SU-DHL-6 (cell line): ENCODE measurements around the gene TROAP.
"Not testable (repeated sequence)": the region's sequence is repeated elsewhere in the genome, so short reads cannot be mapped to it uniquely, and the experiment has no call there.

Experiments used
- EZH2phosphoT487 ChIP-seq: fragments of 200-600 bp; sonication (generic), shearing (Covaris generic); conservative IDR thresholded peaks from 2 replicates; pipeline ENCODE4 v1.6.1; 2018; ENCODE audit warnings: mild to moderate bottlenecking, antibody characterized with exemption, low read length, moderate library complexity, mixed read lengths
- TF ChIP-seq, protein P1 (sequence below): fragments of 200-600 bp; sonication (generic); IDR thresholded peaks from one replicate; pipeline ENCODE4 v1.5.1; 2017; ENCODE audit warnings: antibody characterized with exemption, mild to moderate bottlenecking, low read length, moderate library complexity; ENCODE audit not compliant: insufficient read depth, poor library complexity, severe bottlenecking

DNA sequence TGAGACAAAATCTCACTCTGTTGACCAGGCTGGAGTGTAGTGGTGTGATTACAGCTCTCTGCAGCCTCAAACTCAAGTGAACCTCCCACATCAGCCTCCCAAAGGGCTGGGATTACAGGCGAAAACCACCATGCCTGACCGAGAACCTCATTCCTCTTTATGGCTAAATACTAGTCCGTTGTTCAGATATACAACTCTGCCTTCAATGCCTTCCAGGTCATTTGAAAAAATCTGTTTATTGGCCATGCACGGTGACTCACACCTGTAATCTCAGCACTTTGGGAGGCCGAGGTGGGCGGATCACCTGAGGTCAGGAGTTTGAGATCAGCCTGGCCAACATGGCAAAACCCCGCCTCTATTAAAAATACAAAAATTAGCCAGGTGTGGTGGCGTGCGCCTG lies 57.1 kb downstream of the TROAP start:
- TF ChIP-seq, protein P1, sequence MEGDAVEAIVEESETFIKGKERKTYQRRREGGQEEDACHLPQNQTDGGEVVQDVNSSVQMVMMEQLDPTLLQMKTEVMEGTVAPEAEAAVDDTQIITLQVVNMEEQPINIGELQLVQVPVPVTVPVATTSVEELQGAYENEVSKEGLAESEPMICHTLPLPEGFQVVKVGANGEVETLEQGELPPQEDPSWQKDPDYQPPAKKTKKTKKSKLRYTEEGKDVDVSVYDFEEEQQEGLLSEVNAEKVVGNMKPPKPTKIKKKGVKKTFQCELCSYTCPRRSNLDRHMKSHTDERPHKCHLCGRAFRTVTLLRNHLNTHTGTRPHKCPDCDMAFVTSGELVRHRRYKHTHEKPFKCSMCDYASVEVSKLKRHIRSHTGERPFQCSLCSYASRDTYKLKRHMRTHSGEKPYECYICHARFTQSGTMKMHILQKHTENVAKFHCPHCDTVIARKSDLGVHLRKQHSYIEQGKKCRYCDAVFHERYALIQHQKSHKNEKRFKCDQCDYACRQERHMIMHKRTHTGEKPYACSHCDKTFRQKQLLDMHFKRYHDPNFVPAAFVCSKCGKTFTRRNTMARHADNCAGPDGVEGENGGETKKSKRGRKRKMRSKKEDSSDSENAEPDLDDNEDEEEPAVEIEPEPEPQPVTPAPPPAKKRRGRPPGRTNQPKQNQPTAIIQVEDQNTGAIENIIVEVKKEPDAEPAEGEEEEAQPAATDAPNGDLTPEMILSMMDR, result not testable (repeated sequence)
- TF ChIP-seq EZH2phosphoT487, result not testable (repeated sequence)
